Caki2 (cell line): ENCODE measurements around the gene ACAD9. TPM values are rescaled to one million over a fixed set of nuclear protein-coding genes. Genes with fewer than 3 reads are reported as not detected.
"Not testable (repeated sequence)": the region's sequence is repeated elsewhere in the genome, so short reads cannot be mapped to it uniquely, and the experiment has no call there.

Source experiments
- DNase-seq: peaks from one replicate; pipeline ENCODE4 v3.0.0-alpha.2; 2015; ENCODE audit warnings: low read depth
- in situ Hi-C: cut with HindIII; loops from 2 replicates; pipeline ENCODE4 v1.10.0; 2016; ENCODE audit warnings: low sequenced_read_pairs, low pct_unique_long_range_greater_than_20kb, mixed read lengths
- total RNA-seq: library from RNA; depleted of rRNA; stranded (reverse); fragments of >200 nt; shearing (Covaris generic); gene quantifications from 2 replicates; pipeline ENCODE4 v1.2.3, GENCODE V29; 2014; ENCODE audit warnings: low replicate concordance

The ACAD9 gene
- total RNA-seq, 1 experiment from 2014 or later = 34.2 TPM

DNA sequence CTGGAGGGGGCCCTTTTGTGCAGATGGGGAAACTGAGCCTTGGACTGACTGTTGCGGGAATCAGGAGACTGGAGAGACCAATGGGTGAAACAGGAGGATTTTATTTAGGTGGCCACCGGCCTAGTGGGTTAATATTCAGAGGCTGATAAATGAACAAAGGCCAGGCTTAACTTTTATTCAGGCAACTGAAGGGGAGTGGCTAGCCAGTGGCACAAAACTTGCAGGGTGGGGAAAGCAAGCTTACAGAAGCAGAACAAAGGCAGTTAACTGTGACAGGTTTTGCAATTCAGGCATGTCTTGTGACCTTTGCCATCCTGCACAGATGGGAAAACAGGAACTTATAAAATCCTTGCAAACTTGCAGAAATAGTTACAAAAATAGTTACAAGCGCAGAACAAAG is 24.9 kb upstream of the ACAD9 start:
- in situ Hi-C loops = no loop called here

DNA sequence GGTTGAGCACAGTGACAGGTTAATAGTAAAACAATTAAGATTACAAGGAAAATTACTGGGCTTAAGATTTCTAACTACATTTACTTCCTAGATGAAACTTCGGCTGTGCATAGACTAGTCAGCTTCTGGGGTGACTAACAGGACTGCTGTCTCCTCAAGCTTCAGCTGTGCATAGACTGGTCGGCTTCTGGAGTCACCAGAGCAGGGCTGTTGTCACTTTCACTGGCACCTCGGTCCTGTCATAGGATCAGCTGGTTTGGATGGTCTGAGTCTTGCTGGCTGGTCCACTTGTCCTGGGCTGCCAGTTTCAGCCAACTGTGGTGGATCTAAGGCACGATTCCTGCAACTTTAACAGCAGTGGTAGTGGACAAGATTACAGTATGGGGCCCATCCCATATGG is 23.9 kb upstream of the ACAD9 start:
- DNase-seq = no peak
- in situ Hi-C loops = no loop called here

More for the DNA sequence above, 24.9 kb upstream of the ACAD9 start:
- peak; percentile 19 for DNase-seq

DNA sequence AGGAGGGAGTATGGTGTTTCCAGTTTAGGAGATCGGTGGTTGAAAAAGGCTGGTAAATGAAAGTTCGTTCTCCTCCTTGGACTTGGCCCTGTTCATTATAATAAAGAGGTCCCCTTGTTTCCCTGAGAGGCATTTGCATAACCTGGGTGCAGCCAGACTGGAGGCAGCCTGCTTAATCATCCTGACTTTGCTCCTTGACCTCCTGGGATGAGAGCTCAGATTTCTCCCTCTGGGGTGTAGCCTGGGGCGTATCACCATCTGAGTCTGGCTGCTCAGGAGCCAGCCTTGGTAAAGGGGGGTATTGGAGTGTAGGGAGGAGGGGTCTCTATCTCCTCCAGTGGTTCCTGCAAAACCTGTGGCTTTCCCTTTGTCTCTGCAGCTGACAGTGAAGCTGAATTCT is 21.3 kb upstream of the ACAD9 start:
- in situ Hi-C loops = no loop called here
- no peak for DNase-seq

DNA sequence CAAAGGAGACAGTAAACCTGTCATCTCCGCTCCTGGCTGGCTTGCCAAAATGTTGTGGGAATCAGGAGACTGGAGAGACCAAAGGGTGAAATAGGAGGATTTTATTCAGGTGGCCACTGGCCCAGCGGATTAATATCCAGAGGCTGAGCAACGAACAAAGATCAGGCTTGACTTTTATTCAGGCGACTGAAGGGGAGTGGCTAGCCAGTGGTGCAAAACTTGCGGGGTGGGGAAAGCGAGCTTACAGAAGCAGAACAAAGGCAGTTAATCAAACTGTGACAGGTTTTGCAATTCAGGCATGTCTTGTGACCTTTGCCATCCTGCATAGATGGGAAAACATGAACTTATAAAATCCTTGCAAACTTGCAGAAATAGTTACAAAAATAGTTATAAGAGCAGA is 19.8 kb upstream of the ACAD9 start:
- peak; percentile 30 for DNase-seq

DNA sequence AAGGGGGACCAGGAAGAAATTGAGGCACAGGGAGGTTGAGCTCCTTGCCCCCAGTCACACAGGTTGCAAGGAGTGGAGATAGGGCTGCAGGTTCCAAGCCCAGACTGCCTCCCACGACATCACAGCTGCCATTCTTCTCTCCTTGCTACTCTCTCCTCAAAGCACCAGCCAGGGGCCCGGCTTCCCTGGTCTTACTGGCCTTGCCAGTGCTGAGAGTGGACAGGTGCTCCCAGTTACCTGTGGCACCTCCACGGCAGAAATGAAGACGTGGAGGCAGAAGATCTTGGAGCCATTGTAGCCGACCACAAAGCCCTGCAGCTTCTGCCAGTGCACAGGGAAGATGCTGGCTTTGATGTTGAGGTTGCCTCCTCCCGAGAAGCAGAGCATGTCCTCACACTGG is 17.9 kb upstream of the ACAD9 start:
- in situ Hi-C loops = no loop called here

More for the DNA sequence above, 19.8 kb upstream of the ACAD9 start:
- in situ Hi-C loops = no loop called here

DNA sequence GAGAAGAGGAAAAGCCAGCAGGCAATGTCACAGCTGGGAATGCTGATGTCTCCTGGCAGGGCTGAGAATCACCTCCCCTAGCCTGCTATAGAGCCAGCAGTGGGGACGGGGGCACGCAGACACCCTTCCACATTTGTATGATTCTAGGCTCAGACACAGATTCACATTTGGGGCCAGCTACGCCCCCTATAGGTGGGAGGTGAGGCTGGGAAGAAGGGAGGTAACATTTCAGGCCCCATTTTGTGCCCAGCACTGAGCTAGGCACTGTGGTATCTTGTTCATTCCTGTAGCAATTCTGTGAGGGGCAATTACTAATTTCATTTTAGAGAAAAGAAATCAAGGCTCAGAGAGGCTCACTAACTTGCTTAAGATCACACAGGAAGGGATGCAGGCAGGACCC is 15.9 kb upstream of the ACAD9 start:
- DNase-seq = no peak
- in situ Hi-C loops = no loop called here

More for the DNA sequence above, 17.9 kb upstream of the ACAD9 start:
- no peak for DNase-seq

GRCh38 chr3:128864351-128864811 is 15.0 kb upstream of the ACAD9 start:
- in situ Hi-C loops = no loop called here
- DNase-seq = no peak

DNA sequence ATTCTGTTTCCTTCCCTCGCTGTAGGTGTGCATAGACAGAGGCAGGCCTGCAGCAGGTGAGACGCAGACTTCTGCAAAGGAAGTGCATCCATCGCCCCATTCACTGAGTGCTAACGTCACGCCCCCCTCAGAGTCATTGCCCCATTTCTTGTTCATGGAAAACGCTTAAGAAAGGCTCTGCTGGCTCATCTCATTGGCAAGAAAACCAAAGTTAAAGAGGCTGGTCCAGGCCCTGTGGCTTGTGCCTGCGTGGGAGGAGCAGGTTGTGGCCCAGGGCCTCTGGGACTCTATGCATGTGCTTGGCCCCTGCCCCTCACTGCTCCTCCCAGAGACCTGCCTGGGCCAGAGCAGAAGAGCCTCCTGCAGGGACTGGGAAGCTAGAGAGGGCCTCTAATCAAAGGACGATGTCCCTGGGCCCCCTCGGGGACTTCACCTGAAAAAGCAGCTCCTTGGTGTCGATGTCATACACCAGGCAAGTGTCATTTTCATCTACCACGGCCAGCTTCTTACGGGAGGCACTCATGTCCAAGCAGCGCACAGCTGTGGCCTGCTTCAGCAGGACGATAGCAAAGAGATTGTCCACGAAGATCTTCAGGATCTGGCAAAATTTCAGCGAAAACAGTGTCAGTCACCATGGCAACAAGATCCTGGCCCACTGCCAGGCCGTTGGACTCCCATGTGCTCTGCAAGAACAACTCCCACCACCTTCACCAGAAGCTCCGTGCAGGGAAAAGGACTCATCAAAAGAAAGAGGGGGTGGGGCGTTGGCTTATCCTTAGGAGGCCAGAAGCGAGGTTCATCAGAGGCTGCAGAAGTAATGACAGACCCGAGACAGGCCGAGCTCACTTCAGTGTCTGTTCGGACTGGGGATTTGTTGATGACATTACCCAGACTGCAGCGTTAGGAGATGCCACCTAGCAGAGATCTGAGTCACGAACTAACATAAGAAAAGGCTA is 14.3 kb upstream of the ACAD9 start:
- DNase-seq, in situ Hi-C loops: not testable (repeated sequence)

DNA sequence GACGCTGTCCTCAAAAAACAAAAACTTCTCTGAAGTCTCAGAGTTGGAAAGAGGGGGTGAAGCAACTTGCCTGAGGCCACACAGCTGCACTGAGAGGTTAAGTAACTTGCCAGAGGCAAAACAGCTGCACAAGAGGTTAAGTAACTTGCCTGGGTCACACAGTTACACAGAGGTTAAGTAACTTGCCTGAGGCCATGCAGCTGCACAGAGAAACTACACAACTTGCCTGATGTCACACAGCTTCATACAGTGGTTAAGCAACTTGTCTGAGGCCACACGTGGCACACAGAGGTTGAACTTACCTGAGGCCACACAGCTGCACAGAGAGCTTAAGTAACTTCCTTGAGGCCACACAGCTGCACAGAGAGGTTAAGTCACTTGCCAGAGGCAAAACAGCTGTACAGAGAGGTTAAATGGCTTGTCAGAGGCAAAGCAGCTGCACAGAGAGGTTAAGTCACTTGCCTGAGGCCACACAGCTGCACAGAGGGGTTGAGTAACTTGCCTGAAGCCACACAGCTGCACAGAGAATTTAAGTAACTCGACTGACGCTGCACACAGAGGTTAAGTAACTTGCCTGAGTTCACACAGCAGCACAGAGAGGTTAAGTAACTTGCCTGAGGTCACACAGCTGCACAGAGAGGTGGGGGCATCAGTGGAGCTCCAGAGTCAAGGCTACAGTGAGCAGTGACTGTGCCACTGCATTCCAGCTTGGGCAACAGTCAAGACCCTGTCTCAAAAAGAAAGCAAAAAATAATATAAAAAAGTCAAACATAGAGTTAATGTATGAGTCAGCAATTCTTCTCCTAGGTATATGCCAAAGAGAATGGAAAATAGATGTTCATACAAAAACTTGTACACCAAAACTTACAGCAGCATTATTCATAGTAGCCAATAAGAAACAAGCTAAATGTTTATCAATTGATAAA is 12.0 kb upstream of the ACAD9 start:
- no peak for DNase-seq
- in situ Hi-C loops = no loop called here

DNA sequence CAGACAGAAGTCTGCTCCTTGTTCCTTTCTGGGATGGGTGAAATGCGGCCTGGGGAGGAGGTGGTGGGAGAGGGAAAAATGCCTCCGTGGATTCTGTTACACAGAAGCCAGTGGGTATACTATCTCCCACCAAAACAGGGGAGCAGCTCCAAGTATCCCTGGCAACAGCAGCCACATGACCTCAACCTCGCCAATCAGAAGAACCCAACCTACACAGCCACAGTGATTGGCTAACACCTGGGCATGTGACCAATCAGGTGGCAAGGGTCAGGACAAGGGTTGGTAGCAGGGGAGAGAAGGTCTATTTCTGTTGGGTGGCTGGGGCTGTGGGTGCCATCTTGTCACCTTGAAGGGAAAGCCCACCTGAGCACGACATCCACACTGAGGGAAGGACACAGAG is 9.1 kb upstream of the ACAD9 start:
- DNase-seq = no peak
- in situ Hi-C loops = no loop called here

DNA sequence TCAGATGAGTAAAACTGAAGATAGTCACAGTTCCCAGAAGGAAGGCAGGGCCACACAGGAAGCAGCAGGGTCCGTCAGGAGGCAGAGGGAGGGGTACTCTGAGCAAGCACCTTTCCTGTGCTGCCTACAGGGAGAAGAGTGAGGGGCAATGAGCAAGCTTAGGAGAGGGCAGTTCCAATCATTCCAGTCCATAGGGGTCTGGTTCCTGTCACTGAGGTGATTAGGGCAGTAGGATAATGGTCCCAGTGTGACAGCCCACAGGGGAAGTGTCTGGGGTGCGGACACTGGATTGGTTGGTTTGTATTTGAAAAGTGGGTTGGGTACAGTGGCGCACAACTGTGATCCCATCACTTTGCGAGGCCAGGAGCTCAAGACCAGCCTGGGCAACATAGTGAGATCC is 7.1 kb upstream of the ACAD9 start:
- DNase-seq = no peak
- in situ Hi-C loops = no loop called here

DNA sequence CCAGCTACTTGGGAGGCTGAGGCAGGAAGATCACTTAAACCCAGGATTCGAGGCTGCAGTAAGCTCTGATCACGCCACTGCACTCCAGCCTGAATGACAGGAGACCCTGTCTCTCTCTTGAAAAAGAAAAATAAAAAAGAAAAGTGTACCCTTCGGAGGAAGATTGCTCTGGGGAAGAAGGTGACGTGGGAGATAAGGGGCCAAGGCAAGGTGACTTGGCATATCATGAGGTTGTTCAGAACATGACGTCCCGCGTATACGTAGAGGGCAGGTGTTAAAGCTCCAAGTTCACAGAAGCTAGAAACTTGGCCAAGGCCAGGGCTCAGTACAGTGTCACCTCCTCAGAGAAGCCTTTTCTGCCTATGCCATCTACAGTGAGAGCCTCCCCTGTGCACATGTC is 6.7 kb upstream of the ACAD9 start:
- in situ Hi-C loops = no loop called here
- no peak for DNase-seq

GRCh38 chr3:128873244-128874022 is 6.0 kb upstream of the ACAD9 start:
- DNase-seq = no peak
- in situ Hi-C loops = no loop called here

GRCh38 chr3:128874481-128875180 is 4.8 kb upstream of the ACAD9 start:
- in situ Hi-C loops = no loop called here
- DNase-seq = no peak

GRCh38 chr3:128875556-128876120 is 3.8 kb upstream of the ACAD9 start:
- no peak for DNase-seq

GRCh38 chr3:128878011-128878457 is 1.4 kb upstream of the ACAD9 start:
- in situ Hi-C loops = no loop called here

More at GRCh38 chr3:128875556-128876120, 3.8 kb upstream of the ACAD9 start:
- in situ Hi-C loops = no loop called here

DNA sequence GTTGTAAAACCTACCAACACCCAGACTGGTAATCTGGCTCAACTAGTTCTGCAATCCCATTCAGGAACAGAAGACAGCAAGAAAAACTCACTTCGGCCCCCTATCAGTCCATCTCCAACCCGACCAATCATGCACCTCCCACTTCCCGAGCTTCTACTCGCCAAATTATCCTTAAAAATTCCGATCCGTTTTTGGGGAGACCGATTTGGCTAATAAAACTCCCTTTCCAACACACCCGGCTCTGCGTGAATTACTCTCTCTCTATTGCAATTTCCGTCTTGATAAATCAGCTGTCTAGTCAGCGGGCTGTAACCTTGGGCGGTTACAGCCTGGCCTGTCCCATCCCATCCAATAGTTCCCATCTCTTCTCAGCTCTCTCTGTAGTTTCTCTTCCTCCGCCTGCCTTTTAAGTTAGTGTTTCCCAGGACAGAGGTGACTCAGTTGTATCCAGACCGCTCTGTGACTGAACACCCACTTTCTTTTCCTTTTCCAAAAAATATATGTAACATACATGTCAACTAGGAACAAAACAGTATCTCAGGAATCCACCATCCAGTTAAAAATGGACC is 780 bp upstream of the ACAD9 start:
- in situ Hi-C loops = no loop called here
- DNase-seq = peak; percentile 21

More at GRCh38 chr3:128878011-128878457, 1.4 kb upstream of the ACAD9 start:
- no peak for DNase-seq
